ENCODE data around the gene GFM2. TPM values are rescaled to one million over a fixed set of nuclear protein-coding genes. Genes with fewer than 3 reads are reported as not detected.

The GFM2 gene
- total and polyA plus RNA-seq, 2 of the 13 experiments (the other 11 are each of a cell fraction or from before 2014, with no cell fraction given) = 22.0 to 41.6 TPM

- TF ChIP-seq FOXA3 (CRISPR knock-in tag; IDR thresholded peaks at IDR 0.05) (0 out of 2 replicates have a peak, but pooled peaks have one; percentile 13), CBFB (CRISPR knock-in tag; IDR thresholded peaks at IDR 0.05) (no peak), HNRNPL (IDR thresholded peaks at IDR 0.05; ENCODE audit: low read depth, low read length) (no peak), HMGA1 (CRISPR knock-in tag; conservative IDR thresholded peaks at IDR 0.05) (no peak), FOXP1 (IDR thresholded peaks at IDR 0.05) (no peak), FOXP1 (CRISPR knock-in tag; IDR thresholded peaks at IDR 0.05) (0 out of 2 replicates have a peak, but pooled peaks have one; percentile 50), SALL2 (CRISPR knock-in tag; IDR thresholded peaks at IDR 0.05) (no peak), CEBPB (IDR thresholded peaks at IDR 0.05; ENCODE audit: borderline replicate concordance, low read depth, low read length) (peak; percentile 92), CREB3 (CRISPR knock-in tag; IDR thresholded peaks at IDR 0.05) (no peak), ARID5B (CRISPR knock-in tag; IDR thresholded peaks at IDR 0.05) (peak; percentile 21; the same call in 1 of the 2 replicates), HMGXB4 (CRISPR knock-in tag; IDR thresholded peaks at IDR 0.05; ENCODE audit: borderline replicate concordance in 1 of 2, low read depth in 1 of 2) (no peak), HNRNPLL (IDR thresholded peaks at IDR 0.05; ENCODE audit: low read depth, low read length, poor library complexity, severe bottlenecking) (no peak)
Observed at GRCh38 chr5:74772359-74772758, 5.4 kb upstream of the GFM2 start (continued).
